ENCODE results near the gene NMNAT1. TPM values are rescaled to one million over a fixed set of nuclear protein-coding genes. Genes with fewer than 3 reads are reported as not detected.

Gene NMNAT1
- total RNA-seq, 1 experiment from 2014 or later = 7.3 TPM

GRCh38 chr1:9929431-9930385, 13.6 kb upstream of the NMNAT1 start:
- H2AFZ ChIP-seq (ENCODE audit: low read length) = no peak overlapping the region

GRCh38 chr1:9942399-9942938, 806 bp upstream of the NMNAT1 start:
- Histone ChIP-seq H3K4me2 (ENCODE audit: low read length) (peak overlapping the region; percentile 89), H3K9me3 (ENCODE audit: low read length) (no peaks in the 10 kb centered on the region), H3F3A (ENCODE audit: low read length, unreplicated experiment) (no peaks in the 10 kb centered on the region), H3K4me3 (ENCODE audit: low read length) (peak overlapping the region; percentile 98), H2AFZ (ENCODE audit: low read length) (peak overlapping the region; percentile 85), H3K27ac (ENCODE audit: low read length) (peak overlapping the region; percentile 93), H3K27me3 (ENCODE audit: low read length) (no peaks in the 10 kb centered on the region), H3K79me2 (ENCODE audit: low read length) (peaks cover 23% of the 10 kb centered on the region), H3K36me3 (ENCODE audit: low read depth, low read length) (no peaks in the 10 kb centered on the region), H3K4me1 (ENCODE audit: insufficient read depth, low read length) (peaks cover 10% of the 10 kb centered on the region; the same call in 1 of the 2 replicates), H3K9ac (ENCODE audit: low read length) (peak overlapping the region; percentile 98), H4K20me1 (ENCODE audit: low read length) (no peaks in the 10 kb centered on the region), H3K9me2 (replicated peaks; ENCODE audit: low read length) (no peaks in the 10 kb centered on the region)
- TF ChIP-seq CTCF (conservative IDR thresholded peaks at IDR 0.05; ENCODE audit: low read depth, low read length) (peak; percentile 69), EZH2phosphoT487 (IDR thresholded peaks at IDR 0.05; ENCODE audit: borderline replicate concordance, low read length) (no peak), EZH2 (IDR thresholded peaks at IDR 0.05; ENCODE audit: low read length, unreplicated experiment) (no peak)
- DNase-seq = peak; percentile 73
- ChIA-PET CTCF (interaction anchor here (0.6 to 2.1 kb wide), 3 partner anchors 65 to 70 kb away, joined by 3 to 8 read pairs (median 4); no protein-coding TSS in a partner anchor), POLR2A (ENCODE audit: unreplicated experiment) (no interaction called here)
- peak; percentile 52 for ATAC-seq
- intact Hi-C loops (cut with micrococcal nuclease) = loop anchor here (1.0 to 10.0 kb wide), 4 partner anchors 49 to 212 kb away; partner anchors contain the start of gene UBE4B
- BruUV-seq (replicated peaks) = TSS peak; percentile 82

More at GRCh38 chr1:9929431-9930385, 13.6 kb upstream of the NMNAT1 start:
- Histone ChIP-seq H3K27ac (ENCODE audit: low read length) (no peak overlapping the region), H3F3A (ENCODE audit: low read length, unreplicated experiment) (no peaks in the 10 kb centered on the region), H3K4me3 (ENCODE audit: low read length) (no peak overlapping the region), H3K36me3 (ENCODE audit: low read depth, low read length) (peaks cover 12% of the 10 kb centered on the region), H3K9me2 (replicated peaks; ENCODE audit: low read length) (no peaks in the 10 kb centered on the region), H3K27me3 (ENCODE audit: low read length) (no peaks in the 10 kb centered on the region), H3K4me1 (ENCODE audit: insufficient read depth, low read length) (no peaks in the 10 kb centered on the region), H3K9ac (ENCODE audit: low read length) (no peak overlapping the region), H3K9me3 (ENCODE audit: low read length) (no peaks in the 10 kb centered on the region), H3K79me2 (ENCODE audit: low read length) (no peaks in the 10 kb centered on the region), H4K20me1 (ENCODE audit: low read length) (no peaks in the 10 kb centered on the region), H3K4me2 (ENCODE audit: low read length) (no peak overlapping the region)
- TSS peak; percentile 18 for BruUV-seq (replicated peaks)
- no peak for ATAC-seq
- TF ChIP-seq EZH2 (IDR thresholded peaks at IDR 0.05; ENCODE audit: low read length, unreplicated experiment) (no peak), CTCF (conservative IDR thresholded peaks at IDR 0.05; ENCODE audit: low read depth, low read length) (no peak), EZH2phosphoT487 (IDR thresholded peaks at IDR 0.05; ENCODE audit: borderline replicate concordance, low read length) (no peak)
- ChIA-PET POLR2A (ENCODE audit: unreplicated experiment) (no interaction called here), CTCF (no interaction called here)
- intact Hi-C loops (cut with micrococcal nuclease) = no loop called here
- DNase-seq = no peak
